AG04449 (cell line): ENCODE measurements around the gene ESYT3.

ENCODE experiments used
- CTCF ChIA-PET: fragments of 350-600 bp; formaldehyde crosslinking; extraction: SDS; loops from one replicate; lab custom pipeline; 2021; ENCODE audit warnings: antibody characterized with exemption; lab: Yijun Ruan, JAX
- POLR2A ChIA-PET: fragments of 400-600, 350-600 bp; formaldehyde crosslinking; extraction: SDS; loops from one replicate; lab custom pipeline; 2020; ENCODE audit warnings: antibody characterized with exemption, inconsistent platforms; lab: Yijun Ruan, JAX
- DNase-seq: peaks from one replicate; pipeline ENCODE4 v3.0.0-alpha.2; 2010; ENCODE audit warnings: low read depth, low spot score
- H3K4me3 ChIP-seq: 2 replicates; pipeline ENCODE4 v1.5.1; 2011; ENCODE audit warnings: low read depth, mild to moderate bottlenecking, control low read depth, low read length
- CTCF ChIP-seq: IDR thresholded peaks from one replicate; pipeline ENCODE4 v1.5.1; 2011; ENCODE audit warnings: mild to moderate bottlenecking, moderate library complexity, low read length, control low read depth, inconsistent platforms; ENCODE audit not compliant: insufficient read depth; ENCODE audit errors: missing control alignments

Gene ESYT3

GRCh38 chr3:138458774-138459499 lies 24.5 kb downstream of the ESYT3 start:
- no peak overlapping the region for H3K4me3 ChIP-seq
- TF ChIP-seq CTCF, result no peak
- CTCF ChIA-PET, result interaction anchor here (1.3 to 2.3 kb wide), 5 partner anchors 10 to 464 kb away, joined by 3 to 6 read pairs (median 4); no protein-coding TSS in a partner anchor
- POLR2A ChIA-PET, result no interaction called here
- DNase-seq, result no peak

- TF ChIP-seq CTCF, result no peak
- POLR2A ChIA-PET, result no interaction called here
Measured at GRCh38 chr3:138459619-138460535, 25.5 kb downstream of the ESYT3 start.

GRCh38 chr3:138460536-138461205 lies 26.3 kb downstream of the ESYT3 start:
- H3K4me3 ChIP-seq, result no peak overlapping the region
- DNase-seq, result no peak
- no peak for TF ChIP-seq CTCF
- CTCF ChIA-PET, result interaction anchor here (1.4 to 2.3 kb wide), 3 partner anchors 19 to 462 kb away, joined by 3 to 6 read pairs (median 5); no protein-coding TSS in a partner anchor
- POLR2A ChIA-PET, result no interaction called here

More at GRCh38 chr3:138459619-138460535, 25.5 kb downstream of the ESYT3 start:
- H3K4me3 ChIP-seq, result no peak overlapping the region
- no peak for DNase-seq
- CTCF ChIA-PET, result interaction anchor here (1.3 to 2.3 kb wide), 3 partner anchors 9 to 34 kb away, joined by 3 to 6 read pairs (median 3); no protein-coding TSS in a partner anchor

- DNase-seq, result no peak
- ChIA-PET CTCF (interaction anchor here (1.6 to 2.3 kb wide), 2 partner anchors 18 to 462 kb away, joined by 5 to 6 read pairs; no protein-coding TSS in a partner anchor), POLR2A (no interaction called here)
- TF ChIP-seq CTCF, result no peak
- no peak overlapping the region for H3K4me3 ChIP-seq
Measured at GRCh38 chr3:138461246-138461645, 26.8 kb downstream of the ESYT3 start.

GRCh38 chr3:138461896-138462295 lies 27.5 kb downstream of the ESYT3 start:
- no peak for DNase-seq
- CTCF ChIA-PET, result interaction anchor here (1.2 to 1.6 kb wide), 2 partner anchors 461 to 462 kb away, joined by 4 to 5 read pairs; no protein-coding TSS in a partner anchor
- TF ChIP-seq CTCF, result no peak
- no peak overlapping the region for H3K4me3 ChIP-seq
- POLR2A ChIA-PET, result no interaction called here
